ENCODE data around the gene DENND1A. TPM values are rescaled to one million over a fixed set of nuclear protein-coding genes. Genes with fewer than 3 reads are reported as not detected.

The DENND1A gene
- total RNA-seq, 4 donors from 2014 or later = 37.1 to 55.3 (median 50.0) TPM

DNA sequence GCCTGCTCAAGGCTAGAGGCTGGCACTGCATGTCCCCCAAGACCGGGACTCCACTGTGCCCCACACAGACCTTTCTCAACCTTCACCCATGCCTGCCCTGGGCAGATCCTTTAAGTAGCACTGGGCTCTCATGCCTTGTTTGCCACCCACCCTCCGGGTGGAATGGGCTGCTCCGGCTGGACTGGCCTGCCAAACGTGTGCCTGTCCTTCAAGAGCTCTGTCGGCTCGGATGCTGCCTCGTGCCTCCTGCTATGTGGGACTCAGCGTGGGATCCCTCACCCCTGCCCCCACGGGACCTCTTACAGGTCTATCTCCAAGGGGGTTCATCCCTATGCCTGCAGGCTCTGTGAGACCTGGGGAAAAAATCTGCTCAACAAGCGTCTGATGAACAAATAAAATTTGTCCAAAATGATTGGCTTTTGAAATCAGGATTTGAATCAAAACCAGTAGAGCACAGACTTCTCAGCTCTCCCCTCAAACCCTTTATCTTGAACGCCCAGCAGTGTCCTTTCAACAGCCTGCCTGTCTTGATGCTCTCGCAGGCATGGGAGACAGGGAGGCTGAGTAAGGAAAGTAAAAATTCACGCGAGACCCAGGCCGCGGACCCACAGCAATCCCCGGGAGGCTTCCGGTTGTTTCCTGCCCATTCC lies 517.6 kb downstream of the DENND1A start:
- no peak for DNase-seq
- Histone ChIP-seq H3K36me3 (peaks cover 0 to 12% (median 0%) of the 10 kb centered on the region in 3 donors), H3K9me3 (no peaks in the 10 kb centered on the region), H3K4me3 (no peak overlapping the region), H3K27ac (no peak overlapping the region), H3K4me1 (no peaks in the 10 kb centered on the region), H3K27me3 (no peaks in the 10 kb centered on the region)
- TF ChIP-seq, protein P1, sequence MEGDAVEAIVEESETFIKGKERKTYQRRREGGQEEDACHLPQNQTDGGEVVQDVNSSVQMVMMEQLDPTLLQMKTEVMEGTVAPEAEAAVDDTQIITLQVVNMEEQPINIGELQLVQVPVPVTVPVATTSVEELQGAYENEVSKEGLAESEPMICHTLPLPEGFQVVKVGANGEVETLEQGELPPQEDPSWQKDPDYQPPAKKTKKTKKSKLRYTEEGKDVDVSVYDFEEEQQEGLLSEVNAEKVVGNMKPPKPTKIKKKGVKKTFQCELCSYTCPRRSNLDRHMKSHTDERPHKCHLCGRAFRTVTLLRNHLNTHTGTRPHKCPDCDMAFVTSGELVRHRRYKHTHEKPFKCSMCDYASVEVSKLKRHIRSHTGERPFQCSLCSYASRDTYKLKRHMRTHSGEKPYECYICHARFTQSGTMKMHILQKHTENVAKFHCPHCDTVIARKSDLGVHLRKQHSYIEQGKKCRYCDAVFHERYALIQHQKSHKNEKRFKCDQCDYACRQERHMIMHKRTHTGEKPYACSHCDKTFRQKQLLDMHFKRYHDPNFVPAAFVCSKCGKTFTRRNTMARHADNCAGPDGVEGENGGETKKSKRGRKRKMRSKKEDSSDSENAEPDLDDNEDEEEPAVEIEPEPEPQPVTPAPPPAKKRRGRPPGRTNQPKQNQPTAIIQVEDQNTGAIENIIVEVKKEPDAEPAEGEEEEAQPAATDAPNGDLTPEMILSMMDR (IDR thresholded peaks at IDR 0.05) = no peak
- TF ChIP-seq POLR2A (IDR thresholded peaks at IDR 0.05) = no peak

DNA sequence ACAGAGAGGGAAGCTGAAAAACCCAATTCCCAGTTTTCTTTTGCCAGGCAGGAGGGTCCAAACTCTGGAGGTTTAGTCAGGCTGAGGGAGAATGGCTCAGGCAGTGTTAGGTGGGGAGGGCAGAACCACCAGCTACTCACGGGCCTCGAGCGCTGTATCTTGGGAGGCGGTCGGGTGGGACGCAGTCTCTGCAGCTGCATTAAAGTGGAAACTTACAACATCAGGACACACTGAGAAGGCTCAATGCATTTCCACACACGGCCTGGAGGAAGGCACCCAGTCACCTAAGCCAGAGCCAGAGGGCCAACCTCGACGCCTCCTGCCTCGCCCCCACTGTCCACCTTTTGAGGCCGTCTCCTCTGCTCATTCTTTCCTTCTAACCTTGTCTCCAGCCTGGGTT lies 518.3 kb downstream of the DENND1A start:
- no peaks in the 10 kb centered on the region for H3K9me3 ChIP-seq
- DNase-seq = no peak
- H3K4me1 ChIP-seq = no peaks in the 10 kb centered on the region
- H3K27ac ChIP-seq = no peak overlapping the region
- H3K27me3 ChIP-seq = no peaks in the 10 kb centered on the region
- peaks cover 0 to 12% (median 0%) of the 10 kb centered on the region in 3 donors for H3K36me3 ChIP-seq
- TF ChIP-seq, protein P1 (IDR thresholded peaks at IDR 0.05) = no peak
- H3K4me3 ChIP-seq = no peak overlapping the region

DNA sequence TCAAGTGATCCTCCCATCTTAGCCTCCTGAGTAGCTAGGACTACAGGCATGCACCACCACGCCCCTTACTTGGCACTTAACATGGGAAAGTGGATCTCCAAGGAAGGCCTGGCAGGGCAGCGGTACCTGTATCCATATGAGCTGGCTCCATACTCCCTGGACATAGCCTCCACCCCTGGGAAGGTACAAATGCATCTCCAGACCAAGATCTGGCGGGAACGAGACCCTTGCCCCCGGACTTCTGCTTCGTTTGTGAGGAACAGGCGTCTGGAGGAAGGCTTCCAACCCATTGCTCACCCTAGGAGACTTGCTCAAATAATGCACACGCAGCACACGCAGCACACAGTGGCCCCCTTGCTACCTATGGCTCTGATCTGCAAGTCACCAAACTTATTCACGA lies 518.7 kb downstream of the DENND1A start:
- no peak for DNase-seq
- H3K27ac ChIP-seq = no peak overlapping the region
- no peak overlapping the region for H3K4me3 ChIP-seq
- H3K9me3 ChIP-seq = no peaks in the 10 kb centered on the region
- H3K4me1 ChIP-seq = no peaks in the 10 kb centered on the region
- H3K36me3 ChIP-seq = peaks cover 0 to 12% (median 0%) of the 10 kb centered on the region in 3 donors
- no peaks in the 10 kb centered on the region for H3K27me3 ChIP-seq
- no peak for TF ChIP-seq POLR2A (IDR thresholded peaks at IDR 0.05)
- TF ChIP-seq, protein P1 (IDR thresholded peaks at IDR 0.05) = no peak

DNA sequence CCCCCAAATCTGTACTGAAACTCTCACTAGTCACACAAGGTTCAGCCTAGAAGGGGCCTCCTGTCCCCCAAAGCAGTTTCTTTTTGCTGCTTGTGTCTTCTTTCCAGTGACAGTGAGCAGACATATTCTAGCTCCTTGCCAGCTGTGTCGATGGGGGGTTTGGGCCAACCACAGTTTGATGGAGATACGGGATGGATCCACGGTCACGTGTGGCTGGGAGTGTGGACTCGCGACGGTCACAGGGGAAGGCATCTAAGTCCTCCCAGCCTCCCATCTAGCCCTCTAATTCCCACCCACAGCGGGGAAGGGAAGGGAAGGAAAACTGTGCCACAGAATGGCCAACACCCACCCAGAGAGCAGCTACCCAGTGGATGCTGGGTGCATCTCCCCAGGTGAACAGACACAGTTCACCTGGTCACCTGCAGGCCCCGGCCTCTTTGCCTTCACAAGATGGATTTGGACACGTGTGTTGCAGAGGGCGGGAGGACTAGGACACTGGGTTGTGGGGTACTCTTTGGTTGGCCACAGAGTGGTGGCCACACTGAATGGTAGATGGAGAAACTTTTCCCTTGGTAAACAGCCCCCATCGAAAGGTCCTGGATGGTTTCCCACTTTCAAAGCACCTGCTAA lies 519.5 kb downstream of the DENND1A start:
- Histone ChIP-seq H3K4me1 (no peaks in the 10 kb centered on the region), H3K9me3 (no peaks in the 10 kb centered on the region), H3K27me3 (no peaks in the 10 kb centered on the region), H3K4me3 (no peak overlapping the region), H3K36me3 (peaks cover 0 to 12% (median 0%) of the 10 kb centered on the region in 3 donors), H3K27ac (no peak overlapping the region)
- DNase-seq = no peak
- TF ChIP-seq, protein P1 (IDR thresholded peaks at IDR 0.05) = no peak
- no peak for TF ChIP-seq POLR2A (IDR thresholded peaks at IDR 0.05)

DNA sequence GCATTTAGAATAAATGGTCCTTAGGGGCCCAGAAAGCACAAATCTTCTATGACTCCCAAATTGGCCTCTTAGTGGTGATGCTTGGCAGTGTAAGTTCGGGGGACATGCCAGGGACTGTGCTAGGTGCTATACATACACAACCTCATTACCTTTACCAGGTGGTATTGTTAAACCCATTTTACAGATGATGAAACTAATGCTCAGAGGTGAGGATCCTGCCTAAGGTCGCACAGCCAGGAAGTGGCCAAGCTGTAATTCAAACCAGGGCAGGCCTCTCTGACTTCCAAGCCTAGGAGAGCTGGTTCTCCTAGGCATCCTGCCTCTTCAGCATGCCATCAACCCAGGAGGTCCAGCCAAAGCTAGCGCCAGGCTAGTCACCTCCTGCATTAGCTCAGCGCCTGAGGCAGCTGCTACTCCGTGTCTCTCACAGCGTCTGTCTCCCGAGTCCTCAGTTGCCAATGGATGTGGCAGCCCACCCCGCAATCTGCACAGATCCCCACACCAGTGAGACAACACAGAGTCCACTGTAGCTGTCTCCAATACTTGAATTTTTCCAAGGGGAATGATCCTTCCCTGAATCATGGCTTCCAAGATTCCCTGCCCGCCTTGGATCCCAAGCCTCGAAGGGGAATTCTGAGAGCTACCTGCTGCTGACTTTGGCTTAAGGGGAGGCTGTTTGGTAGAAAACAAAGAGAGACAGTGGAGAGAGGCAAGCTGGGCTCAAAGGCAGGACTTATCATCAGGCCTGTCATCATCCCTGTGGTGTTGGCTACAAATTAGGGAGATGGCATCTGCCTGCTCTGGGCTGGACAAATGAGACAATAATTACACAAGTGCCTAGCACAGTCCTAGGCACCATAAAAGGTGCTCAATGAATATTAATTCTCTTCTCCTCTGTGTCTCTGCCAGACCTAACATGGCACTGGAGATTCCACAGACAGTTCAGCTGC lies 521.3 kb downstream of the DENND1A start:
- Histone ChIP-seq H3K27me3 (no peaks in the 10 kb centered on the region), H3K27ac (no peak overlapping the region), H3K36me3 (peaks cover 0 to 12% (median 0%) of the 10 kb centered on the region in 3 donors), H3K4me3 (no peak overlapping the region), H3K9me3 (no peaks in the 10 kb centered on the region), H3K4me1 (no peaks in the 10 kb centered on the region)
- DNase-seq = no peak
- TF ChIP-seq, protein P1 (IDR thresholded peaks at IDR 0.05) = no peak
- TF ChIP-seq POLR2A (IDR thresholded peaks at IDR 0.05) = no peak
